Ramos (cell line): Measurements from ENCODE around the gene ERC2.

ENCODE experiments used
- in situ Hi-C: fragments of 300-500 bp; cut with MboI; formaldehyde crosslinking; loops from one replicate; pipeline ENCODE4 v1.14.3; 2022; ENCODE audit warnings: low sequenced_read_pairs; ENCODE audit not compliant: unreplicated experiment

ERC2 gene

GRCh38 chr3:56321892-56322291, 146.4 kb downstream of the ERC2 start:
- in situ Hi-C loops: no loop called here

GRCh38 chr3:56321383-56321782, 146.9 kb downstream of the ERC2 start:
- in situ Hi-C loops: no loop called here

GRCh38 chr3:56320883-56321282, 147.4 kb downstream of the ERC2 start:
- in situ Hi-C loops: no loop called here

GRCh38 chr3:56318891-56319290, 149.4 kb downstream of the ERC2 start:
- in situ Hi-C loops: no loop called here

GRCh38 chr3:56316944-56317343, 151.3 kb downstream of the ERC2 start:
- in situ Hi-C loops: no loop called here

GRCh38 chr3:56314842-56315241, 153.4 kb downstream of the ERC2 start:
- in situ Hi-C loops: no loop called here

GRCh38 chr3:56309465-56309864, 158.8 kb downstream of the ERC2 start:
- in situ Hi-C loops: no loop called here

GRCh38 chr3:56308471-56308870, 159.8 kb downstream of the ERC2 start:
- in situ Hi-C loops: no loop called here

GRCh38 chr3:56304069-56304468, 164.2 kb downstream of the ERC2 start:
- in situ Hi-C loops: no loop called here

- in situ Hi-C loops: no loop called here
Observed at GRCh38 chr3:56303487-56303886, 164.8 kb downstream of the ERC2 start.

- in situ Hi-C loops: no loop called here
Observed at GRCh38 chr3:56302417-56302816, 165.8 kb downstream of the ERC2 start.

- in situ Hi-C loops: no loop called here
Observed at GRCh38 chr3:56297281-56297840, 170.9 kb downstream of the ERC2 start.

GRCh38 chr3:56296361-56296760, 171.9 kb downstream of the ERC2 start:
- in situ Hi-C loops: no loop called here

GRCh38 chr3:56295161-56295560, 173.1 kb downstream of the ERC2 start:
- in situ Hi-C loops: no loop called here

- in situ Hi-C loops: no loop called here
Observed at GRCh38 chr3:56294286-56294685, 174.0 kb downstream of the ERC2 start.

- in situ Hi-C loops: no loop called here
Observed at GRCh38 chr3:56291953-56292352, 176.3 kb downstream of the ERC2 start.

GRCh38 chr3:56291244-56291680, 177.0 kb downstream of the ERC2 start:
- in situ Hi-C loops: no loop called here

GRCh38 chr3:56290374-56290773, 177.9 kb downstream of the ERC2 start:
- in situ Hi-C loops: no loop called here

GRCh38 chr3:56288258-56288657, 180.0 kb downstream of the ERC2 start:
- in situ Hi-C loops: no loop called here

- in situ Hi-C loops: no loop called here
Observed at GRCh38 chr3:56282341-56282740, 185.9 kb downstream of the ERC2 start.

GRCh38 chr3:56277236-56277635, 191.0 kb downstream of the ERC2 start:
- in situ Hi-C loops: no loop called here

GRCh38 chr3:56275120-56275519, 193.1 kb downstream of the ERC2 start:
- in situ Hi-C loops: no loop called here
